Fibroblast of villous mesenchyme (primary cell): Measurements from ENCODE around the gene PPARD. TPM values are rescaled to one million over a fixed set of nuclear protein-coding genes. Genes with fewer than 3 reads are reported as not detected.

Experiments used
- DNase-seq: peaks from one replicate; pipeline ENCODE4 v3.0.0-alpha.2; 2010; ENCODE audit warnings: low read depth
- H3K4me3 ChIP-seq: 2 replicates; pipeline ENCODE4 v1.5.1; 2011; ENCODE audit warnings: low read depth, mild to moderate bottlenecking, low read length
- total RNA-seq: library from RNA; depleted of rRNA; stranded (reverse); fragments of >200 nt; gene quantifications from 2 replicates; pipeline ENCODE4 v1.2.3, GENCODE V29; 2012
- TF ChIP-seq, protein P1 (sequence below): IDR thresholded peaks from 2 replicates; pipeline ENCODE4 v1.5.1; 2012; ENCODE audit warnings: low read depth, mild to moderate bottlenecking, low read length; ENCODE audit not compliant: insufficient read depth

Gene PPARD
- total RNA-seq, 1 donor = 8.2 TPM

DNA sequence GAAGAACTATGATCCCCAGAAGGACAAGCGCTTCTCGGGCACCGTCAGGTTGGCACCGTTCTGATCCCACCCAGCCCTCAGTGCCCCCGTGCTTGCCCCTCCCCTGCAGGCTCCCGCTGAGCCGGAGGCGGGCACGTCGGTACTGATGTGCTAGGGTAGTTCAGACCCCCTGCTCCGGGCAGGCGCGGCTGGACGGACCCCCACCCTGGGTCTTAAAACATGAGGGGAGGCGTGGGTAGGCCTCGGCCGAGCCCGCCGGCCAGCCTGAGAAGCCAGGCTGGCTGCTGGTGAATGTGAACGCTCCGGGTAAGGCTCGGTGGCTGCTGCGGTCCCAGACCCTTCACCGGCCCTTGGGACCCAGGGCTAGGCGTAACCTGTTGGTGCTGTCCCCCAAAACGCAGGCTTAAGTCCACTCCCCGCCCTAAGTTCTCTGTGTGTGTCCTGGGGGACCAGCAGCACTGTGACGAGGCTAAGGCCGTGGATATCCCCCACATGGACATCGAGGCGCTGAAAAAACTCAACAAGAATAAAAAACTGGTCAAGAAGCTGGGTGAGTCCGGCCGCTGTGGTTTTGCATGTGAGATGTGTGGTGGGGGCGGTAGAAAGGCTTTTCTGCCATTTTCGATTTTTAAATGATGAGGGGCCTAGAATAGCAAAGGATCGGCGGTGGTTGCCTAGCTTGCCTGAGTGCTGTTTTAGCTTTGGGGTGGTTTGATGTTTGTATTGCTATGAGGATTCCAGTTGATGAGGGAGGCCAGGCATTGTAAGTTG, 126.8 kb downstream of the PPARD start:
- DNase-seq = peak; percentile 13
- TF ChIP-seq, protein P1, sequence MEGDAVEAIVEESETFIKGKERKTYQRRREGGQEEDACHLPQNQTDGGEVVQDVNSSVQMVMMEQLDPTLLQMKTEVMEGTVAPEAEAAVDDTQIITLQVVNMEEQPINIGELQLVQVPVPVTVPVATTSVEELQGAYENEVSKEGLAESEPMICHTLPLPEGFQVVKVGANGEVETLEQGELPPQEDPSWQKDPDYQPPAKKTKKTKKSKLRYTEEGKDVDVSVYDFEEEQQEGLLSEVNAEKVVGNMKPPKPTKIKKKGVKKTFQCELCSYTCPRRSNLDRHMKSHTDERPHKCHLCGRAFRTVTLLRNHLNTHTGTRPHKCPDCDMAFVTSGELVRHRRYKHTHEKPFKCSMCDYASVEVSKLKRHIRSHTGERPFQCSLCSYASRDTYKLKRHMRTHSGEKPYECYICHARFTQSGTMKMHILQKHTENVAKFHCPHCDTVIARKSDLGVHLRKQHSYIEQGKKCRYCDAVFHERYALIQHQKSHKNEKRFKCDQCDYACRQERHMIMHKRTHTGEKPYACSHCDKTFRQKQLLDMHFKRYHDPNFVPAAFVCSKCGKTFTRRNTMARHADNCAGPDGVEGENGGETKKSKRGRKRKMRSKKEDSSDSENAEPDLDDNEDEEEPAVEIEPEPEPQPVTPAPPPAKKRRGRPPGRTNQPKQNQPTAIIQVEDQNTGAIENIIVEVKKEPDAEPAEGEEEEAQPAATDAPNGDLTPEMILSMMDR = no peak
- peak overlapping the region; percentile 81 for H3K4me3 ChIP-seq

GRCh38 chr6:35469751-35470662, 127.6 kb downstream of the PPARD start:
- peak overlapping the region; percentile 81 for H3K4me3 ChIP-seq
- peak; percentile 37 for DNase-seq
- TF ChIP-seq, protein P1 = no peak

DNA sequence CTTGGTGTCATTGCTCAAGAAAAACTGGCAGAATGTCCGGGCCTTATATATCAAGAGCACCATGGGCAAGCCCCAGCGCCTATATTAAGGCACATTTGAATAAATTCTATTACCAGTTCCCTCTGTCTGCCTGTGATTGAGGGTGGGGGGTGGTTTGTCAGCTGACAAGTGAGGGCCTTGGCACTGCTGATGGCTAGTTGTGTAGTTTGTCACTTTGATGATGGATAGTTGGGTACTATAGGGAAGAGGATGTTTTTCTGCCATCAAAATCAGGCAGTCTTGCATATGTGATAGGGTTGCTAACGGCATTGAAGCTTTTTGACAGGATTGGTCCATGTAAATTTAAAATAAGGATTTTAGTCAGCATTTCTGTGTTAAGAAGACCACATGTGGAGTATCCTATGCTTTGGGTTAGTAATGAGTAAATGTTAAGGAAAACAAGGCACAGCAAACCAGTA, 128.3 kb downstream of the PPARD start:
- H3K4me3 ChIP-seq = peak overlapping the region; percentile 4

DNA sequence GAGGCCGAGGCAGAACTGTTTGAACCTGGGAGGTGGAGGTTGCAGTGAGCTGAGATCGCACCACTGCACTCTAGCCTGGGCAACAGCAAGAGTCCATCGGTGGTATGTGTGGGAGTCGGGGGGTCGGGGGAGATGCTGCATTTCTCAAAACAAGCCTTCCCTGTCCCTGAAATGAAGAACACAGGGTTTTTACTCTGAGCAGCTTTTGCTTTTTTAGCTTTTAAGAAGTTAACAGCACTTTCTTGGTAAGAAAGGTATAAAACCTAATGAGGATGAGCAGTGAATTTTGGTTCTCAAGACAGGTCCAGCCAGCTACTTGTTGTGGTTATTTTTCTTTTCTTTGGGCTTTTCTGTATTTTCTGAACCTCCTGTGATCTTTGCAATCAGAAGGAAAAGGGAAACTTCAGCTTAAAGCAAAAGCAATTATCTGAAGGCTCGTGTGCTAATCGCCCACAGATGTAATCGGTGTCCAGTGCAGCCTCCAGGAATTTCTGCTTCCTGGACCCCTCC, 129.5 kb downstream of the PPARD start:
- peak; percentile 32 for DNase-seq
- no peak overlapping the region for H3K4me3 ChIP-seq
- TF ChIP-seq, protein P1 = no peak

More for the DNA sequence above, 128.3 kb downstream of the PPARD start:
- TF ChIP-seq, protein P1 = no peak
- no peak for DNase-seq

- DNase-seq = no peak
- TF ChIP-seq, protein P1 = no peak
- no peak overlapping the region for H3K4me3 ChIP-seq
These were observed 130.9 kb downstream of the PPARD start for GRCh38 chr6:35473075-35473849.

DNA sequence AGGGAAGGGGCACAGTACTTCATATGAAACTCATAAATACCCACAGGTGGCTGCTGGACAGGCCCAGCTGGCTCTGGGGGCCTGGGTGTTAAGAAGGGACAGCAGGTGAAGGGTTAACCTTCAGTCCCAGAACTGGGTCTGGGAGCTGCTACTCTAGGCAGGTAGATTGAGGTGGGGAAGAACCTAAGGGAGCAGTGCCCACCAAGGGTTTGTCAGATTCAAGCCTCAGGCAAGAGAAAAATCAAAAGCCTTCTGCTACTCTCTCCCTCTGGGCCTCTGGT, 131.4 kb downstream of the PPARD start:
- TF ChIP-seq, protein P1 = no peak
- no peak overlapping the region for H3K4me3 ChIP-seq
- no peak for DNase-seq
